OCI-LY7 (cell line): ENCODE measurements around the gene MGST2. TPM values are rescaled to one million over a fixed set of nuclear protein-coding genes. Genes with fewer than 3 reads are reported as not detected.

Experiments used
- BruUV-seq: library from RNA; stranded (reverse); fragments of 400-500 nt; replicated peaks from 2 replicates; lab custom pipeline; 2021; lab: Mats Ljungman, UMichigan
- CTCF ChIA-PET: fragments of 300-600 bp; sonication (Branson Sonifier 250); formaldehyde crosslinking; loops from one replicate; lab custom pipeline; 2022; ENCODE audit warnings: antibody characterized with exemption; ENCODE audit not compliant: unreplicated experiment; lab: Charles Lee
- POLR2A ChIA-PET: fragments of 300-600 bp; sonication (Branson Sonifier 250); formaldehyde crosslinking; loops from one replicate; lab custom pipeline; 2022; ENCODE audit warnings: antibody characterized with exemption; lab: Charles Lee
- DNase-seq: peaks from one replicate; pipeline ENCODE4 v3.0.0-alpha.2; 2015; ENCODE audit warnings: low spot score
- H2AFZ ChIP-seq: fragments of 200-600 bp; sonication (generic), shearing (Covaris generic); 2 replicates; pipeline ENCODE4 v1.6.1; 2014; ENCODE audit warnings: mild to moderate bottlenecking, antibody characterized with exemption, low read length, moderate library complexity
- H3K27ac ChIP-seq: fragments of 200-600 bp; sonication (generic); 2 replicates; pipeline ENCODE4 v1.5.1; 2014; ENCODE audit warnings: mixed run types, low read depth, mild to moderate bottlenecking, moderate library complexity, low read length, inconsistent platforms; ENCODE audit not compliant: poor library complexity, severe bottlenecking
- H3K36me3 ChIP-seq: fragments of 200-600 bp; sonication (generic); 2 replicates; pipeline ENCODE4 v1.6.1; 2014; ENCODE audit warnings: mild to moderate bottlenecking, antibody characterized with exemption, low read length, moderate library complexity, mixed read lengths; ENCODE audit not compliant: insufficient read depth
- H3K4me1 ChIP-seq: fragments of 200-600 bp; sonication (generic); 2 replicates; pipeline ENCODE4 v1.5.1; 2014; ENCODE audit warnings: mild to moderate bottlenecking, low read length; ENCODE audit not compliant: insufficient read depth, poor library complexity, severe bottlenecking
- H3K4me2 ChIP-seq: fragments of 200-600 bp; sonication (generic); 2 replicates; pipeline ENCODE4 v1.6.1; 2014; ENCODE audit warnings: mild to moderate bottlenecking, low read length
- H3K4me3 ChIP-seq: fragments of 200-600 bp; sonication (generic); 2 replicates; pipeline ENCODE4 v1.5.1; 2014; ENCODE audit warnings: mild to moderate bottlenecking, low read depth, low read length; ENCODE audit not compliant: poor library complexity, severe bottlenecking
- H3K79me2 ChIP-seq: fragments of 200-600 bp; sonication (generic); 2 replicates; pipeline ENCODE4 v1.6.1; 2016; ENCODE audit warnings: low read depth, mild to moderate bottlenecking, low read length, moderate library complexity, mixed read lengths; ENCODE audit not compliant: insufficient read depth
- H3K9me2 ChIP-seq: fragments of 200-600 bp; sonication (generic); 2 replicates; pipeline ENCODE4 v1.6.1; 2016; ENCODE audit warnings: mild to moderate bottlenecking, low read length, mixed read lengths; ENCODE audit not compliant: insufficient read depth
- H3K9me3 ChIP-seq: fragments of 200-600 bp; sonication (generic); 2 replicates; pipeline ENCODE4 v1.6.1; 2014; ENCODE audit warnings: mild to moderate bottlenecking, mixed run types, low read length, mixed read lengths
- H4K20me1 ChIP-seq: fragments of 200-600 bp; sonication (generic); 2 replicates; pipeline ENCODE4 v1.6.1; 2014; ENCODE audit warnings: mild to moderate bottlenecking, antibody characterized with exemption, low read length, moderate library complexity, mixed read lengths; ENCODE audit not compliant: insufficient read depth
- EZH2phosphoT487 ChIP-seq: fragments of 200-600 bp; sonication (generic); IDR thresholded peaks from 2 replicates; pipeline ENCODE4 v1.6.1; 2018; ENCODE audit warnings: low read depth, borderline replicate concordance, mild to moderate bottlenecking, mixed run types, antibody characterized with exemption, low read length, moderate library complexity, mixed read lengths
- intact Hi-C: fragments of 100-400 bp; cut with micrococcal nuclease; formaldehyde crosslinking; loops from one replicate; pipeline ENCODE4 v1.10.0; 2022; ENCODE audit not compliant: unreplicated experiment
- total RNA-seq, 2 experiments: library from RNA; depleted of rRNA in 1 of 2; stranded (reverse); fragments of >200 nt in 1 of 2; shearing (Covaris generic) in 1 of 2; gene quantifications; 2 replicates each; pipeline ENCODE4 v1.2.3, GENCODE V29; 2014 to 2022
- TF ChIP-seq, protein P1 (sequence below): fragments of 200-600 bp; sonication (generic); conservative IDR thresholded peaks from 2 replicates; pipeline ENCODE4 v1.5.1; 2014; ENCODE audit warnings: mild to moderate bottlenecking, antibody characterized with exemption, low read length, moderate library complexity, mixed read lengths

The MGST2 gene
- total RNA-seq, 2 experiments from 2014 or later: 4.7 to 11.7 TPM

DNA sequence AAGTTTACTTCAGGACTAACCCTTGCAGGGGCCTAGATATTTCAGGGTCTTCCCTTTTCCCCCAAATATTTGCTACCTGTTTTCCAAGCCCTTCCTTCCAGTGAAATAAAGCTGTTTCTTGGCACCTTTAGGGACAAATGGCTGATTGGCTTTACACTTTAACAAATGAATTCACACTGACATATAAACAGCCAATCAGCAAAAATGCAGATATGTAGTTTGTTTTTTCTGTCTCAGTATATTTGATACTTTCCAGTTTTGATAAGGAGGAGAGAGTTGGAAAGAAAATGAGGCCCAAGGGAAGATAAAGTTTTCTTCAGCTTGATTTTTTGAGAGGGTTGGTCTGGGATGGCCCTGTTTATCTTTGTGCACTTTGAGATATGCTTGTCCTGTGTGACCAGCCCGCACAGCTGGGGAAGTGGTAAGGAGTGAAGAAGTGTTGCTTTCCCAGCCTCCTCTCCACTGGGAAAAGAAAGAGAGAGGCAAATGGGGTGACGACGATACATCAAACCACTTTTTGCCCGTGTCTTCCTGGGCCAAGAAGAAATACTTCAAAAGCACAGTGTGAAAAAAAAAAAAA, 67.5 kb downstream of the MGST2 start:
- Histone ChIP-seq H3K4me2 (no peak overlapping the region), H3K27ac (no peak overlapping the region), H3K9me2 (no peaks in the 10 kb centered on the region), H2AFZ (no peak overlapping the region), H3K4me3 (no peak overlapping the region), H4K20me1 (no peaks in the 10 kb centered on the region), H3K4me1 (peaks cover 5% of the 10 kb centered on the region), H3K36me3 (no peaks in the 10 kb centered on the region), H3K79me2 (no peaks in the 10 kb centered on the region), H3K9me3 (no peaks in the 10 kb centered on the region)
- no peak for TF ChIP-seq EZH2phosphoT487
- TF ChIP-seq, protein P1, sequence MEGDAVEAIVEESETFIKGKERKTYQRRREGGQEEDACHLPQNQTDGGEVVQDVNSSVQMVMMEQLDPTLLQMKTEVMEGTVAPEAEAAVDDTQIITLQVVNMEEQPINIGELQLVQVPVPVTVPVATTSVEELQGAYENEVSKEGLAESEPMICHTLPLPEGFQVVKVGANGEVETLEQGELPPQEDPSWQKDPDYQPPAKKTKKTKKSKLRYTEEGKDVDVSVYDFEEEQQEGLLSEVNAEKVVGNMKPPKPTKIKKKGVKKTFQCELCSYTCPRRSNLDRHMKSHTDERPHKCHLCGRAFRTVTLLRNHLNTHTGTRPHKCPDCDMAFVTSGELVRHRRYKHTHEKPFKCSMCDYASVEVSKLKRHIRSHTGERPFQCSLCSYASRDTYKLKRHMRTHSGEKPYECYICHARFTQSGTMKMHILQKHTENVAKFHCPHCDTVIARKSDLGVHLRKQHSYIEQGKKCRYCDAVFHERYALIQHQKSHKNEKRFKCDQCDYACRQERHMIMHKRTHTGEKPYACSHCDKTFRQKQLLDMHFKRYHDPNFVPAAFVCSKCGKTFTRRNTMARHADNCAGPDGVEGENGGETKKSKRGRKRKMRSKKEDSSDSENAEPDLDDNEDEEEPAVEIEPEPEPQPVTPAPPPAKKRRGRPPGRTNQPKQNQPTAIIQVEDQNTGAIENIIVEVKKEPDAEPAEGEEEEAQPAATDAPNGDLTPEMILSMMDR: no peak
- DNase-seq: no peak
- POLR2A ChIA-PET: interaction anchor here (0.7 to 1.2 kb wide), 4 partner anchors 9 to 786 kb away, joined by 3 to 5 read pairs (median 4); no protein-coding TSS in a partner anchor
- intact Hi-C loops: loop anchor here (10.0 kb wide), 1 partner anchor 522 kb away; no protein-coding TSS in a partner anchor
- BruUV-seq: no TSS peak
- CTCF ChIA-PET: no interaction called here

DNA sequence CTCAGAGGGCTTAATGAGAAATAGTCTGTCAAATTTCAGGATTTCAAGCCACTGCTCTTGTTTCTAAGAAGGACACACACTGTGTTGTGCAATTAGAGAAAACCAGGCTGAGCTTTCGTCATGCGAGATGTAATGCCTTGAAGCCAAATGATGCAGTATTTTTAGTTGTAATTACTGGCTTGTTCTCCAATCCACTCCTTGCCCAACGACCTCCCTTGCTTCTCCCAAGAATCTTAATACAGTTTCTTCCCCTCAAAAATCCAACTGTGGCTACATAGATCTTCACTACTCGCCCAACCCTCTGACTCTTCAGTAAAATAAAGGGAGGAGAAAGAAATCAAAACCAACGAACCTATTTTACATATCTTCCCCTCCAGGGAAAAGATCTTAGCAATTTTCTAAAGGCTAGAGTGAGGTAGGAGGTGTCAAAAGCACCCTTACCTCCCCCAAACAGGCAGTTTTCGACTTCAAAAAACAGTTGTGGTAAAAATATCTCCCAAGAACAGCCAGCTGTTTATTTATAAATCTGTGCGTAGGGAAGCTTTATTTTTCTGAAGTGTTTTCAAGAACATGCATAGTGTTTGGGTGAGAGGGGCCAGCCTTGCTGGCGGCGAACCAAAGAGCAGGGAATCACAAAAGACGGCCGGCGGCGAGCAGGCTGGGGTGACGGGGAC, 68.7 kb downstream of the MGST2 start:
- Histone ChIP-seq H3K9me3 (no peaks in the 10 kb centered on the region), H3K9me2 (no peaks in the 10 kb centered on the region), H3K4me3 (no peak overlapping the region), H2AFZ (no peak overlapping the region), H3K4me1 (peaks cover 5% of the 10 kb centered on the region), H3K79me2 (no peaks in the 10 kb centered on the region), H4K20me1 (no peaks in the 10 kb centered on the region), H3K36me3 (no peaks in the 10 kb centered on the region), H3K4me2 (no peak overlapping the region), H3K27ac (no peak overlapping the region)
- no TSS peak for BruUV-seq
- CTCF ChIA-PET: no interaction called here
- DNase-seq: no peak
- POLR2A ChIA-PET: no interaction called here
- intact Hi-C loops: loop anchor here (10.0 kb wide), 1 partner anchor 520 kb away; no protein-coding TSS in a partner anchor
- TF ChIP-seq, protein P1: no peak
- TF ChIP-seq EZH2phosphoT487: no peak

DNA sequence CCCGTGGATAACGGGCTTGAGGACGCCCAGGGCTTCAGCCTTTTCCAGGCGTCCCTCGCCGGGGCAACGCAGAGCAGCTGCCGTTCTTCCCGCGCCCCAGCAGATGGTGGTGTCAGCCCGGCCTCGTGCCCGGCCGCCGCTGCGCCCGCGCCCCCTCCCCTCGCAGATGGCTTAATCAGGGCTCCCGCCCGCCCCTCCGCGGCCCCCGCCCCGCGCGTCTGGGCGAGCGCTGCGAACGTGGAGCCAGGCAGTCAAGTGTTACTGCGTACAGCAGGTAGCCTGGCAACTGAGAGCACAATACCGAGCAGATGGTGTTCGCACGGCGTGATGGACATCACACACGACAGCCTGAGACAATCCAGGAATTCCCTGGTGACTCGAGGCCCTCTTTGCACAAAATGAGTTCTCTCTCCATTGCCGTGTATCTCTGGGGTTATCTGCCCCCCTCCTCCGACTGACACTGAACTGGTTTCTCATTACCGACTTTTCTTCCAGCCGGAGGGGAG, 69.3 kb downstream of the MGST2 start:
- no TSS peak for BruUV-seq
- intact Hi-C loops: loop anchor here (10.0 kb wide), 1 partner anchor 520 kb away; no protein-coding TSS in a partner anchor
- H3K27ac ChIP-seq: no peak overlapping the region

More for the DNA sequence above, 69.3 kb downstream of the MGST2 start:
- ChIA-PET POLR2A (no interaction called here), CTCF (no interaction called here)
- Histone ChIP-seq H3K9me3 (no peaks in the 10 kb centered on the region), H3K4me2 (no peak overlapping the region; the same call in 1 of the 2 replicates), H4K20me1 (no peaks in the 10 kb centered on the region), H3K36me3 (no peaks in the 10 kb centered on the region), H3K4me3 (no peak overlapping the region), H3K4me1 (peaks cover 5% of the 10 kb centered on the region), H3K9me2 (no peaks in the 10 kb centered on the region), H3K79me2 (no peaks in the 10 kb centered on the region), H2AFZ (no peak overlapping the region)
- peak; percentile 20 for DNase-seq
- no peak for TF ChIP-seq EZH2phosphoT487
- TF ChIP-seq, protein P1: peak; percentile 47; the same call in 1 of the 2 replicates
